HG03066 (cell line): Measurements from ENCODE around the gene SLC4A8.
"Not testable (repeated sequence)": the region's sequence is repeated elsewhere in the genome, so short reads cannot be mapped to it uniquely, and the experiment has no call there.

Experiments
- ATAC-seq: cut with Tn5 transposase; IDR thresholded peaks from one replicate; pipeline ENCODE4 v1.9.1; 2021; ENCODE audit warnings: low read depth; ENCODE audit not compliant: unreplicated experiment

The SLC4A8 gene

GRCh38 chr12:51421266-51421884 is 3.3 kb upstream of the SLC4A8 start:
- no peak for ATAC-seq

GRCh38 chr12:51424094-51424661 is 453 bp upstream of the SLC4A8 start:
- no peak for ATAC-seq

GRCh38 chr12:51428256-51428655 is 3.6 kb downstream of the SLC4A8 start:
- ATAC-seq, result no peak

DNA sequence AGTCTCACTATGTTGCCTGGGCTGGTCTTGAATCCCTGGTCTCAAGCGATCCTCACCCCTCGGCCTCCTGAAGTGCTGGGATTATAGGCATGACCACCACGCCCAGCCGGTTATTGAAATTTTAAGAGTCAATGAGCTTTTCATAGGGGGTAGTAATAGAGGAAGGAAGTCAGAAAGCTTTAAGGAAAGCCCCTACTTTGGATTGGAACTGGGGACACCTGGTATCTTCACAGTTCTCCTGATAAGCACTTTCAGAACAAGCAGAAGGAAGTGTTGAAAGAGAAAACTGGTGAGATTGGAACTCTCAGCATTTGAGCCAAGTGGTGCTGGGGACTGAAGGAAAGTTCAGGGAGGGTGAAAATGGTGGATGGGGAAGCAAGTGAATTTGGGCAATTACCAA is 5.1 kb downstream of the SLC4A8 start:
- ATAC-seq, result no peak

DNA sequence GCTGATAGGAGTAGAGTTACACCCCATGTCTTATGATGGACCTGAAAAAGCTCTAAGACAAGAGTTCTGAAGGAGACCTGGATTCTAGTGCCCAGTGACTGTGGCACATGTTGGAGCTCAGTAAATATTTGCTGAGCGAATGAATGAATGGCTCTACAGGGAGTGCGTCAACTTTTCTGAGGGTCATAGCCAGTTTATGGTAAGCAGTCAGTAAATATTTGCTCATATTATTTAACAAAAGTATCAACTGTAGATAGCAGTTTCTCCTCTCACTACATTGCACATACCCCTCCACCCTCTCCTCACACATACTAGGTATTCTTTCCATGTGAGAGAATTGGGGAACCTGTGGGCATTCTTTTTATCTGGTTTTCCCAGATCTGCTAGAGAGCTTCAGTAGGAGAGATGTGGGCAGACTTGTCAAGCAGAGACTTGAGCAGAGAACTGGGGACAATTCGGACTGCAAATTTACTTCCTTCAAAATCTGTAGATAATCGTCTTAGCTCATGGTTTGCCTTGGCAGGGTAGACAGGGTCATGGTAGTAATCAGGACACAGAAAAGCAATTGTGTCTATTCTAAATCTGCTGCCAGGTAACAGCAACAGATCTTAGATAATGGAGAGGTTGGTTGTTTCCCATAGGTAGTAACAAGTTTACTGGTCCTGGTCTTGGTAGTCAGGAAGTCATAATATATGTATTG is 5.7 kb downstream of the SLC4A8 start:
- no peak for ATAC-seq

GRCh38 chr12:51432921-51433320 is 8.3 kb downstream of the SLC4A8 start:
- no peak for ATAC-seq

DNA sequence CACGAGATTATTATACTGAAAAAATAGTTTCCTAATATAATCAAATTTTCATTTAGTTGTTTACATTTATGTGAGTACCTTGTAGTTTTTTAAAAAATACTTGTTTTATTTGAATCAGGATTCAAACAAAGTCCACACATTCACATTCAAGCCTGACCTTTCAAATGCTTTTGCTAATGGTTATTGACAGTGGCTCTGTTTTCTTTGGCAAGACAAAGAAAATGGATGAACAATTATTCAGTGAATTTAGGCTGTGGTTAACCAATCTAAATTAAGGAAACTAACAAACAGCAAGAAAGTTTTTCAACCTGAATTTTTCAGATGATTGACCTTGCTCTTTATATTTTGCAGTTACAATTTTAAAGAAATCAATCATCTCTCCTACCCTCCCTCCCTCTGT is 9.7 kb downstream of the SLC4A8 start:
- ATAC-seq, result no peak

- no peak for ATAC-seq
Observed at GRCh38 chr12:51437431-51437830, 12.8 kb downstream of the SLC4A8 start.

GRCh38 chr12:51439330-51439729 is 14.7 kb downstream of the SLC4A8 start:
- ATAC-seq, result no peak

- ATAC-seq, result no peak
Observed at GRCh38 chr12:51441583-51441982, 17.0 kb downstream of the SLC4A8 start.

DNA sequence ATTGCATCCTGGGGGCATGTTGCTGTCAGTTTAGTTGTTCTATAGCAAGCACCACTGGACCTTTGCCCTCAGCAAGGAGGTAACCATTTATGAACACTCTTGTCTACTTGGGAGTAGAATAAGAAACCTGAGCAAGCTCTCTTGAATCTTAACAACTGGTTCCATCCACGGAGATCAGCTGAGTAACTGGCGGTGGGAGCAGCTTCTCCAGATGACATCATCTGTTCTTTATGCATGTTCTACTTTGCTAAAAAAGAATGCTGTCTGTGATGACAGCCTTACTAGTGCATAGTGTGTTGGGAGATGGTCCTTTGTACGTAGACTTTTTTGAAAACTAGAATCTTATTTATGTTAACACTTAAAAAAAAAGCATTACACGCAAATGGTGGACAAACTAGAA is 17.7 kb downstream of the SLC4A8 start:
- no peak for ATAC-seq

DNA sequence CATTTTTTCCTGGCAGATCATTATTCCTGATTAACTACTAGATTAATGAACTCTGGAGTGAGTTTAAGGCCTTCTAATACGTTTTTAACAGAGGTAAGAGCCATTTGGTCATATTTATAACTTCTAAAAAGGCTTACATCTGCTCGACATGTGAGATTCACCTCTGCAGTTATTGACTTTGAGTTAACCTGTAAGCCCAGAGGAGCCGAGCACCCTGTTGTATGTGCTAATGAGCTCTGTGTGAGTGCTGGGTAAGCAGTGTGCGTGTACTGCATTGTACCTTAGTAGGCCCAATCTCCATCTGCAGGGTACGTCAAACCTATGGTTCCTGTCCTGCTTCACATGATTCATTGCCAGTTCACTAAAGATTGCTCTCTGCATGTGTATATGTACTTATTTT is 18.9 kb downstream of the SLC4A8 start:
- ATAC-seq, result no peak

DNA sequence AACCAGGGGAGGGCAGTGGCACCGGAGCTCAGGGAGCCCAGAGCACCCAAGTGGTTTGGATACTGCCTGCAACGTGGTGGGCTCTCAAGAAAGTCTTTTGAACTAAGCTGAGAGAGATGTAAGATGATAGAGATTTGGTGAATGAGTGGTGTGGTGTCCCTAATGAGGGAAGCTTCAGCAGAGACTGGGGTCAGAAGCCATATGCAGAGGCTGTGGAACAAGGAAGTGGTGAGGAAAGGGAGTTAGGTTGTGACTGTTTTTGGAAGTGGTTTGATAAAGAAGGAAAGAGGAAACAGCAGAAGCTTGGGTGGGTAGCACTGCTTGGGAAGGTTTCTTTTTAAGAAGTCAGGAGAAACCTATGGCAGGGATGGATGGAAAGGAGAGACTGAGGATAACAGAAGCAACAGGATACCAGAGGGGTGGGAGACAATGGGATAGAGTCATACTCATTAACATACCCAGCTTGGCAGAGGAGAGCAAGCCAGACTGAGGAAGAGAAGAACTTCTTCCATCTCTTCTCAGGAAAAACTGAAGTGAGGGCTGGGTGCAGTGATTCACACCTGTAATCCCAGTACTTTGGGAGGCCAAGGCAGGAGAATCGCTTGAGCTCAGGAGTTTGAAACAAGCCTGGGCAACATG is 24.1 kb downstream of the SLC4A8 start:
- no peak for ATAC-seq

GRCh38 chr12:51449580-51450246 is 25.1 kb downstream of the SLC4A8 start:
- no peak for ATAC-seq

DNA sequence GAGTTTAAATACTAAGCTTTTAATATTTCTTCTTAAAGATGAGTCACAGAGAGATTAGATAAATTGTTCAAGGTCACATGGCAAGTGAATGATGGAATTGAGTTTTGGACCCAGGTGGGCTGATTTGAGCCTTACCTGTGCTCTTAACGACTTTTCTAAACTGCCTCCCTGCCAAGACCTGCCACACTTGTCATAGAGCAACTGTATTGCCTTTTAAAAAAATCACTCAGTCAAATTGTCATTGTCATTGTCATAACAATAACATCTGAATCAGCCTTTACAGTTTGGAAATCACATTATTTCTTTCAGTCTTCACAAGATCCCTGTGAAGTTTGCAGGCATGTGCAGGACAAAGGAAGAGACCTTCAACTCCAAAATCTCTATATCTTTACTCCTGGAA is 25.7 kb downstream of the SLC4A8 start:
- no peak for ATAC-seq

DNA sequence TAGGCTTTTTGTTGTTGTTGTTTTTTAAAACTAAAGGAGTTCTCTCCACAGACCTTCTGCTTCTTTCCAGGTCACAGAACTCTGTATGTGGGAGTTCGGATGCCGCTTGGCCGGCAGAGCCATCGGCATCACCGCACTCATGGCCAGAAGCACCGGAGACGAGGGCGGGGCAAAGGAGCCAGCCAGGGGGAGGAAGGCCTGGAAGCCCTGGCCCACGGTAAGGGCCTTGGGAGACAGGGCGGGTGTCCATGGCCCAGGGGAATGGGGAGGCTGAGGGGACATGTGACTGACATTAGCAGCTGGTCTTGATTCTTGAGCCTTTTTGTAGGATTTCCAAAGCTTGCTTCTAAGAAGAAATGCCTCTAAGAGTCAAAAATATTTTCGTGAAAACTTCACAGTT is 26.2 kb downstream of the SLC4A8 start:
- ATAC-seq, result no peak

DNA sequence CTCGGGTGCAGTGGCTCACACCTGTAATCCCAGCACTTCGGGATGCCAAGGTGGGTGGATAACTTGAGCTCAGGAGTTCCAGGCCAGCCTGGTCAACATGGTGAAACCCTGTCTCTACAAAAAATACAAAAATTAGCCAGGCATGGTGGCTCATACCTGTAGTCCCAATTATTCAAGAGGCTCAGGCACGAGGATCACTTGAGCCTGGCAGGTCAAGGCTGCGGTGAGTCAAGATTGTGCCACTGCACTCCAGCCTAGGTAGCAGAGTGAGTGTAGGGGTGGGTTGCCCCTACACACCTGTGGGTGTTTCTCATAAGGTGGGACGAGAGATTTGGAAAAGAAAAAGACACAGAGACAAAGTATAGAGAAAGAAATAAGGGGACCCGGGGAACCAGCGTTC is 29.4 kb downstream of the SLC4A8 start:
- ATAC-seq, result not testable (repeated sequence)

- ATAC-seq, result not testable (repeated sequence)
Observed at GRCh38 chr12:51455050-51455449, 30.4 kb downstream of the SLC4A8 start.

- ATAC-seq, result no peak
Observed at GRCh38 chr12:51458635-51459034, 34.0 kb downstream of the SLC4A8 start.

GRCh38 chr12:51460519-51460918 is 35.9 kb downstream of the SLC4A8 start:
- ATAC-seq, result no peak

- ATAC-seq, result no peak
Observed at GRCh38 chr12:51465491-51465890, 40.9 kb downstream of the SLC4A8 start.
